Heart right ventricle (tissue), 16 donors: ENCODE results near the gene SYNDIG1. TPM values are rescaled to one million over a fixed set of nuclear protein-coding genes. Genes with fewer than 3 reads are reported as not detected.

Source experiments
- ATAC-seq, 8 donors: fragments of 200-7000 bp; cut with Tn5 transposase; one replicate each; pipeline ENCODE4 v1.9.1; 2020; ENCODE audit warnings: mild to moderate bottlenecking in 8 of 8, moderate library complexity in 8 of 8, moderate number of reproducible peaks in 1 of 8
- DNase-seq, 2 donors: peaks; one replicate each; pipeline ENCODE4 v3.0.0-alpha.2; 2020
- H3K27ac ChIP-seq, 10 donors: fragments of 200-600 bp; sonication (generic) in 2 of 10; one replicate each; pipeline versions ENCODE4 v1.5.0 to v1.8.0; 2020 to 2022; ENCODE audit warnings: mild to moderate bottlenecking in 3 of 10
- H3K27me3 ChIP-seq, 7 donors: fragments of 200-600 bp; one replicate each; pipeline ENCODE4 v1.8.0; 2021 to 2022; ENCODE audit warnings: mild to moderate bottlenecking in 2 of 7
- H3K36me3 ChIP-seq, 9 donors: fragments of 200-600 bp; sonication (generic) in 1 of 9; one replicate each; pipeline versions ENCODE4 v1.5.0 to v1.8.0; 2020 to 2022; ENCODE audit warnings: mild to moderate bottlenecking in 2 of 9
- H3K4me1 ChIP-seq, 9 donors: fragments of 200-600 bp; sonication (generic) in 1 of 9; one replicate each; pipeline versions ENCODE4 v1.5.0 to v1.8.0; 2020 to 2022; ENCODE audit warnings: mild to moderate bottlenecking in 4 of 9
- H3K4me3 ChIP-seq, 10 donors: fragments of 200-600 bp; sonication (generic) in 2 of 10; one replicate each; pipeline versions ENCODE4 v1.5.0 to v1.8.0; 2020 to 2022; ENCODE audit warnings: mild to moderate bottlenecking in 7 of 10, moderate library complexity in 2 of 10
- H3K9me3 ChIP-seq, 11 donors: fragments of 200-600 bp in 10 of 11; sonication (generic) in 2 of 11; one replicate each; pipeline versions ENCODE4 v1.5.0 to v1.8.0; 2013 to 2022; ENCODE audit warnings: mild to moderate bottlenecking in 2 of 11, control low read depth in 1 of 11, moderate library complexity in 1 of 11
- CTCF ChIP-seq, 9 donors: fragments of 200-600 bp; sonication (generic) in 2 of 9; IDR thresholded peaks; one replicate each; pipeline versions ENCODE4 v1.5.0 to v1.8.0; 2021 to 2022; ENCODE audit warnings: antibody characterized with exemption in 9 of 9, mild to moderate bottlenecking in 5 of 9, moderate library complexity in 1 of 9
- WGBS, 2 donors: extraction: QIAGEN DNeasy Blood & Tissue Kit; methylation state at CpG; one replicate each; pipeline ENCODE4 v1.1.7; 2013; ENCODE audit warnings: inconsistent platforms in 1 of 2; 5-methylcytosine and 5-hydroxymethylcytosine counted together
- intact Hi-C, 10 donors: fragments of 100-400 bp; cut with DNase I; formaldehyde crosslinking; loops; one replicate each; pipeline versions ENCODE4 v1.11.1 to v1.14.2; 2022
- polyA plus RNA-seq, 2 donors: library from polyadenylated mRNA; stranded (reverse); fragments of 200-250 nt; gene quantifications; one replicate each; pipeline ENCODE4 v1.2.3, GENCODE V29; 2013
- total RNA-seq, 10 donors: library from RNA; stranded (reverse); fragmentation: NEBNext Ultra II Directional in 3 of 10; extraction: Animal tissue kit (Norgen Biotek cat#: 25700) in 3 of 10; gene quantifications; one replicate each; pipeline versions ENCODE4 v1.2.1 to v1.2.4, GENCODE V29; 2021 to 2023
- donor health status: Arrhythmogenic right ventricular cardiomyopathy.
- donor health status: ischemic (EF 13 %, LVEDD 7.1; RV severe dilation, severe dysfunction).
- donor health status: healthy with polysubstance abuse.
- donor health status: DM: no; HTN: yes; CAD: no.
- donor health status: DM: no; HTN: no; CAD: no.
- donor health status: ischemic (EF 25% LVEDD 6.9; RV normal size, moderate dysfunction).
- donor health status: ischemic (EF 25% LVEDD 5.7; RV mildly dilated, moderate dysfunction).
- donor health status: healthy.
- donor health status: DM: yes; HTN: yes; CAD: no.
- donor health status: Ischemic cardiomyopathy.
- donor health status: ischemic (EF 35%, LVEDD 5.7; RV mildly dilated, moderate dysfunction).
- donor health status: nonischemic (EF 11% LVEDD 7.7; RV severe dilation, severe dysfunction).
- donor health status: DM: yes; HTN: yes; CAD: no.
- donor health status: PGD.
- donor health status: ischemic (EF 29% LVEDD 5.4; RV normal size, mild dysfunction).
- donor health status: nonischemic (EF 23%, LVEDD 6.1; RV moderate dilation, normal function).

SYNDIG1 gene
- total and polyA plus RNA-seq, 12 donors = 8.6 to 34.7 (median 19.9) TPM

GRCh38 chr20:24640686-24641085, 171.3 kb downstream of the SYNDIG1 start:
- Histone ChIP-seq H3K27ac (no peak overlapping the region), H3K27me3 (no peaks in the 10 kb centered on the region), H3K4me3 (no peak overlapping the region), H3K9me3 (peaks cover 0 to 22% (median 6%) of the 10 kb centered on the region in 11 donors), H3K4me1 (no peaks in the 10 kb centered on the region), H3K36me3 (no peaks in the 10 kb centered on the region)
- intact Hi-C loops = no loop called here
- DNase-seq (no peak), ATAC-seq (no peak)
- 88 to 94% methylated on average over 6 of the region's 6 CpGs for WGBS, 2 donors
- no peak for TF ChIP-seq CTCF (IDR thresholded peaks at IDR 0.05)

- DNase-seq = no peak
- no peak for ATAC-seq
- no peak overlapping the region for H3K4me3 ChIP-seq
- peaks cover 0 to 26% (median 6%) of the 10 kb centered on the region in 11 donors for H3K9me3 ChIP-seq
- no peak overlapping the region for H3K27ac ChIP-seq
- H3K4me1 ChIP-seq = no peaks in the 10 kb centered on the region
- H3K36me3 ChIP-seq = no peaks in the 10 kb centered on the region
- intact Hi-C loops = no loop called here
- no peak for TF ChIP-seq CTCF (IDR thresholded peaks at IDR 0.05)
- H3K27me3 ChIP-seq = no peaks in the 10 kb centered on the region
- WGBS, 2 donors = 93 to 97% methylated on average over 2 of the region's 2 CpGs
Observed at GRCh38 chr20:24643731-24644626, 174.6 kb downstream of the SYNDIG1 start.

- intact Hi-C loops = no loop called here
- WGBS, 2 donors = 76 to 82% methylated on average over 10 of the region's 10 CpGs
- Histone ChIP-seq H3K4me3 (no peak overlapping the region), H3K4me1 (peaks cover 0 to 8% (median 0%) of the 10 kb centered on the region in 9 donors), H3K36me3 (no peaks in the 10 kb centered on the region), H3K27me3 (no peaks in the 10 kb centered on the region), H3K9me3 (peaks cover 0 to 28% (median 6%) of the 10 kb centered on the region in 11 donors), H3K27ac (no peak overlapping the region)
- TF ChIP-seq CTCF (IDR thresholded peaks at IDR 0.05) = no peak
- ATAC-seq = no peak
- DNase-seq = no peak
Observed at GRCh38 chr20:24646321-24646720, 176.9 kb downstream of the SYNDIG1 start.

GRCh38 chr20:24647713-24648112, 178.3 kb downstream of the SYNDIG1 start:
- intact Hi-C loops = no loop called here
- Histone ChIP-seq H3K4me1 (peaks cover 0 to 8% (median 0%) of the 10 kb centered on the region in 9 donors), H3K9me3 (peaks cover 0 to 23% (median 3%) of the 10 kb centered on the region in 11 donors), H3K4me3 (no peak overlapping the region), H3K36me3 (no peaks in the 10 kb centered on the region), H3K27ac (no peak overlapping the region), H3K27me3 (no peaks in the 10 kb centered on the region)
- TF ChIP-seq CTCF (IDR thresholded peaks at IDR 0.05) = no peak
- no peak for DNase-seq
- WGBS, 2 donors = 58 to 87% methylated on average over 2 of the region's 2 CpGs
- ATAC-seq = no peak
